ENCODE data around the gene MAGEB17.
A peak's percentile ranks its signal among the peaks of the same experiment; 100 is the strongest.

The MAGEB17 gene

GRCh38 chrX:16167181-16167580, at the start of gene MAGEB17:
TSS of gene MAGEB17 (plus strand) at chrX:16167481. CDS start at chrX:16170383, 2,902 bp downstream.
- DNase-seq (ENCODE audit: insufficient read length, low spot score) (no peak), FAIRE-seq (no peak)
- TF ChIP-seq POLR2A (IDR thresholded peaks at IDR 0.05; ENCODE audit: low read depth, low read length) = no peak

GRCh38 chrX:16119353-16120220, 47.7 kb upstream of the MAGEB17 start:
- FAIRE-seq (no peak), DNase-seq (ENCODE audit: insufficient read length, low spot score) (no peak)
- TF ChIP-seq POLR2A (IDR thresholded peaks at IDR 0.05; ENCODE audit: low read depth, low read length) = no peak

GRCh38 chrX:16120431-16120830, 46.9 kb upstream of the MAGEB17 start:
- FAIRE-seq (no peak), DNase-seq (ENCODE audit: insufficient read length, low spot score) (no peak)
- no peak for TF ChIP-seq POLR2A (IDR thresholded peaks at IDR 0.05; ENCODE audit: low read depth, low read length)

GRCh38 chrX:16123222-16123786, 44.0 kb upstream of the MAGEB17 start, which contains the start of gene GRPR:
TSS of gene GRPR (plus strand) at chrX:16123565. CDS start at chrX:16123954, 389 bp downstream.
- FAIRE-seq = peak; percentile 52
- TF ChIP-seq POLR2A (IDR thresholded peaks at IDR 0.05; ENCODE audit: low read depth, low read length) = no peak
- peak; percentile 10 for DNase-seq (ENCODE audit: insufficient read length, low spot score)

GRCh38 chrX:16124201-16124600, 43.1 kb upstream of the MAGEB17 start:
- TF ChIP-seq POLR2A (IDR thresholded peaks at IDR 0.05; ENCODE audit: low read depth, low read length) = no peak
- DNase-seq (ENCODE audit: insufficient read length, low spot score) (no peak), FAIRE-seq (no peak)

- FAIRE-seq = no peak
- no peak for DNase-seq (ENCODE audit: insufficient read length, low spot score)
- no peak for TF ChIP-seq POLR2A (IDR thresholded peaks at IDR 0.05; ENCODE audit: low read depth, low read length)
These were observed 41.6 kb upstream of the MAGEB17 start for GRCh38 chrX:16125520-16126149.

GRCh38 chrX:16130707-16131106, 36.6 kb upstream of the MAGEB17 start:
- no peak for DNase-seq (ENCODE audit: insufficient read length, low spot score)
- TF ChIP-seq POLR2A (IDR thresholded peaks at IDR 0.05; ENCODE audit: low read depth, low read length) = no peak
- FAIRE-seq = no peak

- no peak for TF ChIP-seq POLR2A (IDR thresholded peaks at IDR 0.05; ENCODE audit: low read depth, low read length)
- no peak for FAIRE-seq
- no peak for DNase-seq (ENCODE audit: insufficient read length, low spot score)
These were observed 32.3 kb upstream of the MAGEB17 start for GRCh38 chrX:16134936-16135335.

GRCh38 chrX:16136080-16136479, 31.2 kb upstream of the MAGEB17 start:
- no peak for TF ChIP-seq POLR2A (IDR thresholded peaks at IDR 0.05; ENCODE audit: low read depth, low read length)
- FAIRE-seq (no peak), DNase-seq (ENCODE audit: insufficient read length, low spot score) (no peak)

GRCh38 chrX:16137416-16138107, 29.7 kb upstream of the MAGEB17 start:
- DNase-seq (ENCODE audit: insufficient read length, low spot score) = no peak
- TF ChIP-seq POLR2A (IDR thresholded peaks at IDR 0.05; ENCODE audit: low read depth, low read length) = no peak
- FAIRE-seq = no peak

- FAIRE-seq (no peak), DNase-seq (ENCODE audit: insufficient read length, low spot score) (no peak)
- TF ChIP-seq POLR2A (IDR thresholded peaks at IDR 0.05; ENCODE audit: low read depth, low read length) = no peak
These were observed 29.2 kb upstream of the MAGEB17 start for GRCh38 chrX:16138108-16138427.

GRCh38 chrX:16140448-16140847, 26.8 kb upstream of the MAGEB17 start:
- DNase-seq (ENCODE audit: insufficient read length, low spot score) (no peak), FAIRE-seq (no peak)
- TF ChIP-seq POLR2A (IDR thresholded peaks at IDR 0.05; ENCODE audit: low read depth, low read length) = no peak

- FAIRE-seq (no peak), DNase-seq (ENCODE audit: insufficient read length, low spot score) (no peak)
- TF ChIP-seq POLR2A (IDR thresholded peaks at IDR 0.05; ENCODE audit: low read depth, low read length) = no peak
These were observed 26.3 kb upstream of the MAGEB17 start for GRCh38 chrX:16140983-16141382.

Measured in H54 (cell line).